Astrocyte of the spinal cord (primary cell): ENCODE data around the gene FOXO3.
A peak's percentile ranks its signal among the peaks of the same experiment; 100 is the strongest.

ENCODE experiments used
- DNase-seq: peaks from one replicate; pipeline ENCODE4 v3.0.0; 2011; ENCODE audit warnings: low read depth, low spot score
- H3K4me3 ChIP-seq: 2 replicates; pipeline ENCODE4 v1.5.1; 2011; ENCODE audit warnings: low read depth, mild to moderate bottlenecking, low read length, moderate library complexity
- in situ Hi-C: cut with HindIII; loops from 2 replicates; pipeline ENCODE4 v1.10.0; 2017; ENCODE audit warnings: low sequenced_read_pairs
- TF ChIP-seq, protein P1 (sequence below): IDR thresholded peaks from 2 replicates; pipeline ENCODE4 v1.5.1; 2012; ENCODE audit warnings: low read depth, mild to moderate bottlenecking, low read length, inconsistent platforms

FOXO3 gene

DNA sequence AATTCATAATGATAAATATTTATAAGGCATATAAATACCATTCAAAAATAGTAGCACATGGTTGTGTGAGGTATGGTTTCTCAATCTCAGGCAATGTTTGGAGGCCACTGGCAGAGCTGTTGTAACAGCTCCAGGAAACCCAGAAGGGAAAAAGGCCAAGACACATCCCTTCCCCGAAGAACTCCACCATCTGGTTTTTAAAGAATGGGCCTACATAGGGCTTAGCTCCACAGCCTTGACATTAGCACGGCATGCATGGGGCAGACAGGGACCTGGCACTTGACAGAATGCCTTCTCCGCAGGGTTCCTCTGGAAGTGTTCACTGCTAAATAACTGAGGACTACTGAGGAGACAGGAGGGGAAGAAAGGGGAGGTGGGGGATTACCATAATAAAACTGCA lies 16.1 kb upstream of the FOXO3 start:
- no peak for DNase-seq

DNA sequence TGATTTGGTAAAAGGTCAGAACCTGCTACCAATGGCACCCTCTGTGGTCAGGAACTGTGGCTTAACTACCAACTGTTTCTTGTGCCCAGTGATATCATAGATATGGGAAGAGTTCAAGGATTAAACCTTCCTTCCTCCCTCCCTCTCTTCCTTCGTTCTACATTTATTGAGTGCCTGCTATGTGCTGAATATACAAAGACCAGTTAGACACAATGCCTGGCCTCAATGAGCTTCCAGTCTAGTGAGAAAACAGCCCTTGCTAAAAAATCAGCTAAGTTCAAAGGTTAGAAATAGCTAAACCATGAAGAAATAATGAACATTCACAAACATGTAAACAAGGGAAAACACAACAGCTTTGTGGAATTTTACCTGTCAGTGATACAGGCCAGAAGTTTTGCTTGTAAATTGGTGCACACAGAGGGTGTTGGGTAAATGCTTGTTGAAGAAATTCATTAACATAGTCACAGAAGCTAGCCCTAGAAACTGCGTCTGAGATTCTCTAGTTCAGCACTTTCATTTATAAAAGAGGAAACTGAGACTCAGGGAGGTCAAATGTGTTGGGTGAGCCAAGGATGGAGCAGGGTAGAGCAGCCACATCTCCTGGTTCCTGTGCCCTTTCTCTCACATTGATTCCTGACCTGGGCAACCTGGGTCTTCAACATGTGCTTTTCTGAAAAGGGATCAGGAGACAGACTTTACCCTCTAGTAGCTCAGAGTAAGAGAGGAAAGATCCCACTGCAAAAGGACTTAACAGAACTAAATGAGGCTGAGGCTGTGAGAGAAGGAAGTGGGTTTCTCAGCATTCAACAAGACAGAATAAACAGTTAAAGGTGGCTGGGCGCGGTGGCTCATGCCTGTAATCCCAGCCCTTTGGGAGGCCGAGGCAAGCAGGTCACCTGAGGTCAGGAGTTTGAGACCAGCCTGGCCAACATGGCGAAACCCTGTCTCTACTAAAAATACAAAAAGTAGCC lies 14.4 kb upstream of the FOXO3 start:
- H3K4me3 ChIP-seq = no peak overlapping the region
- DNase-seq = no peak
- in situ Hi-C loops = no loop called here
- TF ChIP-seq, protein P1, sequence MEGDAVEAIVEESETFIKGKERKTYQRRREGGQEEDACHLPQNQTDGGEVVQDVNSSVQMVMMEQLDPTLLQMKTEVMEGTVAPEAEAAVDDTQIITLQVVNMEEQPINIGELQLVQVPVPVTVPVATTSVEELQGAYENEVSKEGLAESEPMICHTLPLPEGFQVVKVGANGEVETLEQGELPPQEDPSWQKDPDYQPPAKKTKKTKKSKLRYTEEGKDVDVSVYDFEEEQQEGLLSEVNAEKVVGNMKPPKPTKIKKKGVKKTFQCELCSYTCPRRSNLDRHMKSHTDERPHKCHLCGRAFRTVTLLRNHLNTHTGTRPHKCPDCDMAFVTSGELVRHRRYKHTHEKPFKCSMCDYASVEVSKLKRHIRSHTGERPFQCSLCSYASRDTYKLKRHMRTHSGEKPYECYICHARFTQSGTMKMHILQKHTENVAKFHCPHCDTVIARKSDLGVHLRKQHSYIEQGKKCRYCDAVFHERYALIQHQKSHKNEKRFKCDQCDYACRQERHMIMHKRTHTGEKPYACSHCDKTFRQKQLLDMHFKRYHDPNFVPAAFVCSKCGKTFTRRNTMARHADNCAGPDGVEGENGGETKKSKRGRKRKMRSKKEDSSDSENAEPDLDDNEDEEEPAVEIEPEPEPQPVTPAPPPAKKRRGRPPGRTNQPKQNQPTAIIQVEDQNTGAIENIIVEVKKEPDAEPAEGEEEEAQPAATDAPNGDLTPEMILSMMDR = no peak

More for the DNA sequence above, 16.1 kb upstream of the FOXO3 start:
- in situ Hi-C loops = no loop called here
- TF ChIP-seq, protein P1 = no peak
- no peak overlapping the region for H3K4me3 ChIP-seq

DNA sequence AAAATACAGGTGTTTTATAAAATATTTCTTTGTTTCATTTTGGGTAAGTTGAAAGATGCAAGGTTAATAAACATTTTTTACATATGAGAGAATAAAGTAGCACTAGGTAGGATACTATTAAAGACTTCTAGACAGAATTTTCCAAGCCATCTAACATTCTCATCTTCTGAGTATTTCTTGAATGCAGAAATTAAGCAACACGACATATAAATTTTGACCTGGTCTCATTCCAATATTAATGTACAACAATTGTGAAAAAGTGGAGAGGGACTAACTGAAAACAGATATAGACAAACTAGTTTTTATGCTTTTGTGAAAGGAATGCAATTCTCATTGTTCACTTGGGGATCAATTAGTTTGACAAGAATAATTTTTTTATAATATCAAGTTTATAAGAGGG lies 11.5 kb upstream of the FOXO3 start:
- no peak for DNase-seq
- TF ChIP-seq, protein P1 = no peak
- in situ Hi-C loops = no loop called here
- H3K4me3 ChIP-seq = no peak overlapping the region

DNA sequence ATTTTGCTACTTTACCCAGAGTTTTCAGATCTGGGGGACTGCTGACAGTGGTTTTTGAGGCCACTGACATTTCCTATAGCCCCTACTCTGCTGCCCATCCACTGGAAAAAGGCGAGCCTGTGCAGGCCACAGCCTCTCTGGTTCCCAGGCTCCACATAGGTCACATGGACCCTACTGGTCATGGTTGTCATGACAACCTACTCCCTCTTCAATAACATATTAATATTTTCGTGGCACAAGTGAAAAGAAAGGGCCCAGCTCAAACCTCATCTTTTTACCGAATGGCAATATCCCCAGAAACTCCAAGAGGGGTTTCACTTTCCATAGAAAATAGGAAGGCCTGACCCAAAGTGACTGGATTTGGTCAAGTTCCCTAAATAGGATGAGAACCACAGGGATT lies 11.0 kb upstream of the FOXO3 start:
- in situ Hi-C loops = no loop called here
- peak; percentile 10 for DNase-seq
- H3K4me3 ChIP-seq = no peak overlapping the region
- TF ChIP-seq, protein P1 = no peak

DNA sequence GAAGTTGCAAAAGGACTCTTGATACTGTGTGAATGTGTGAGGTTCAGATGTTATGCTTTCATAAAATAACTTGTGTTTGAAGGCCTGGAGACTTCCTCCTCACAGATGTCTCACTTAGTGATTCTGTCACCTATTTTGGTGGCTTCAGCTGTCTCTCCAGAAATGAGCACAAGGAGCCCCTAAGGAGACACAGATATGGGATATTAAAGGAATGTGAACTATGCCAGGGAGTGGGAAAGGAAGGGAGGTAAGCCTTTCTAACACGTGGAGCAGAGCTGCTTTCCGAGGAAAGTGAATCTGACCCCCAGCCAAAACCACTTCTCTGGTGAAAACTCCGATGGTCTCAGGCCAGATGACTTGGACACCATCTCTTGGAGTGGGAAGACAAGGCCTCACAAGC lies 10.5 kb upstream of the FOXO3 start:
- TF ChIP-seq, protein P1 = no peak
- DNase-seq = no peak
- in situ Hi-C loops = no loop called here
- no peak overlapping the region for H3K4me3 ChIP-seq

DNA sequence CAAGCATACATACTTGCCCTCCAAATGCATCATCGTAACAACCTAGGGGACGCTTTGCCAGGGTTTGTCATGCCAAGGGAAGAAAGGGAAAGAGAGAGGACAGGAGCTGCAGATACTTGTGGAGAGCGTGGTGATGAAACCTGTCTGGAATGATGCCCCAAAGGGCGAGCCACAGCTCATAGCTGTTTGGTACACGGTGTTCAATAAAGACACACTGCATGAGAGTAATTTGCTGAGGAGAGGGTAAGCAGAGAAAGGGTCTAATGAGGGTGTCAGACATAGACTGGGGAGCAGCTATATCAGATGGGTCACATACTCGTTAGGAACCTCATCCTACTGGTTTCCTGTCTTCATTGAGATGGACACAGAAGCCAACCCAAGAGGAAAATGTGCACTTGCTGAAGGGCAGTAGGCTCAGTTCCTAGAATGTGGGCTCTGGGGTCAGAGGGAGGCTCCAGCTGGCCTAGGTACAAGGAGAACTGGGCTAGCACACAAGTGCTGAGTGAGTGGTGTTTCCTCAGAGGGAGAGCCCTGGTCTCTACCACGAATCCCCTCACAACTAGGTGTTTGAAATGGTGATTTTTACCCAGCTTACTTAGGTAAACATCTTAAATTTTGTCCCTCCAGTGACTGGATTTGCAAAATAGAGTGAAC lies 5.2 kb upstream of the FOXO3 start:
- no peak for DNase-seq
- in situ Hi-C loops = no loop called here
- TF ChIP-seq, protein P1 = no peak
- no peak overlapping the region for H3K4me3 ChIP-seq
